Pancreas (tissue), 10 donors: ENCODE results near the gene CYP2S1. TPM values are rescaled to one million over a fixed set of nuclear protein-coding genes. Genes with fewer than 3 reads are reported as not detected.

ENCODE experiments used
- ATAC-seq, 4 donors: fragments of 200-7000 bp; cut with Tn5 transposase; one replicate each; pipeline versions ENCODE4 v1.8.0 to v1.9.1; 2020; ENCODE audit warnings: mild to moderate bottlenecking in 4 of 4, moderate library complexity in 4 of 4
- DNase-seq, 6 donors: peaks; one replicate each; pipeline ENCODE4 v3.0.0-alpha.2; 2020
- FAIRE-seq: peaks from 2 replicates; lab custom pipeline; 2012; peaks lifted over from hg19 to GRCh38; lab: Jason Lieb, UNC
- H3K27ac ChIP-seq, 4 donors: fragments of 200-600 bp; sonication (generic); 1 replicate in 3 of 4; 2 replicates in 1 of 4; pipeline versions ENCODE4 v1.5.0 to v1.8.0; 2020
- H3K27me3 ChIP-seq, 4 donors: fragments of 200-600 bp; one replicate each; pipeline ENCODE4 v1.8.0; 2021
- H3K36me3 ChIP-seq, 3 donors: fragments of 200-600 bp; sonication (generic) in 1 of 3; one replicate each; pipeline versions ENCODE4 v1.5.0 to v1.8.0; 2020 to 2021
- H3K4me1 ChIP-seq, 3 donors: fragments of 200-600 bp; one replicate each; pipeline ENCODE4 v1.8.0; 2021
- H3K4me3 ChIP-seq, 4 donors: fragments of 200-600 bp; sonication (generic) in 2 of 4; one replicate each; pipeline versions ENCODE4 v1.5.0 to v1.8.0; 2020 to 2021
- H3K9me3 ChIP-seq, 4 donors: fragments of 200-600 bp; one replicate each; pipeline ENCODE4 v1.8.0; 2021
- CTCF ChIP-seq, 4 donors: fragments of 200-600 bp; sonication (generic) in 3 of 4; IDR thresholded peaks; one replicate each; pipeline versions ENCODE4 v1.5.0 to v1.8.0; 2021; ENCODE audit warnings: antibody characterized with exemption in 4 of 4
- WGBS, 2 donors: extraction: QIAGEN DNeasy Blood & Tissue Kit; methylation state at CpG; one replicate each; pipeline ENCODE4 v1.1.7; 2013; 5-methylcytosine and 5-hydroxymethylcytosine counted together
- intact Hi-C, 3 donors: fragments of 100-400 bp; cut with DNase I; formaldehyde crosslinking; loops; one replicate each; pipeline versions ENCODE4 v1.11.1 to v1.14.2; 2022
- polyA plus RNA-seq, 2 donors: library from polyadenylated mRNA; stranded (reverse); fragments of 200-250 nt; gene quantifications; one replicate each; pipeline ENCODE4 v1.2.3, GENCODE V29; 2013
- total RNA-seq, 6 donors: library from RNA; stranded (reverse); fragmentation: NEBNext Ultra II Directional in 4 of 6; extraction: Animal tissue kit (Norgen Biotek cat#: 25700) in 4 of 6; gene quantifications; one replicate each; pipeline versions ENCODE4 v1.2.1 to v1.2.4, GENCODE V29; 2021 to 2023
- donor health status: healthy with polysubstance abuse.
- donor health status: DM: no; HTN: no; CAD: no; lungs with moderate emphysema.
- donor health status: DM: no; HTN: no; CAD: no.
- donor health status: control.
- donor health status: control.
- donor health status: Bipolar disorder and iron deficiency.
- donor health status: DM: yes; HTN: yes; CAD: no.
- donor health status: DM: no; HTN: no; CAD: no.
- donor health status: DM: no; HTN: no; CAD: no.
- donor health status: DM: yes; HTN: yes; CAD: no.

The CYP2S1 gene
- total and polyA plus RNA-seq, 8 donors: 0.09 to 2.6 (median 0.43) TPM

- no peak overlapping the region for H3K27ac ChIP-seq
- H3K36me3 ChIP-seq: no peaks in the 10 kb centered on the region
- H3K9me3 ChIP-seq: no peaks in the 10 kb centered on the region
- no peak overlapping the region for H3K4me3 ChIP-seq
- H3K27me3 ChIP-seq: no peaks in the 10 kb centered on the region
- intact Hi-C loops: no loop called here
- DNase-seq (no peak), FAIRE-seq (no peak), ATAC-seq (no peak)
- TF ChIP-seq CTCF (IDR thresholded peaks at IDR 0.05): no peak
- 67 to 81% methylated on average over 2 of the region's 2 CpGs for WGBS, 2 donors
- H3K4me1 ChIP-seq: no peaks in the 10 kb centered on the region
These were observed 36.8 kb upstream of the CYP2S1 start for GRCh38 chr19:41156207-41156606.

DNA sequence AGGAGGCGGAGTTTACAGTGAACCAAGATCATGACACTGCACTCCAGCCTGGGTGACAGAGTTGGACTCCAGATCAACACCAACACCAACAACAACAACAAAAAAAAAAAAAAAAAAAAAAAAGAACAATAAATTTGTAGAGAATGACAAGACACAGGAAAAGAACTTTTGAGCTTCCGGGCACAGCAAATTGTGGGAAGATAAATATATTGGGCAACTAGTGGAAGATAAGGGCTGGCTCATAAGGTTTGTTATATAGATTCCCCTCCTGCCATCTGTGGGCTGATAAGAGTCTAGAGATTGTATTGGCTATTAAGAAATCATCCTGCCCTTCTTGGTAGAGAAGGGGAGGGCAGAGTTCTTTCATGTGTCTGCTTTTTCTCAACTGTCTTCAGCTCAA is 33.1 kb upstream of the CYP2S1 start:
- Histone ChIP-seq H3K27me3 (no peaks in the 10 kb centered on the region), H3K4me3 (no peak overlapping the region), H3K36me3 (no peaks in the 10 kb centered on the region), H3K27ac (no peak overlapping the region), H3K9me3 (no peaks in the 10 kb centered on the region), H3K4me1 (no peaks in the 10 kb centered on the region)
- DNase-seq: no peak
- 58 to 67% methylated on average over 2 of the region's 2 CpGs for WGBS, 2 donors
- no peak for ATAC-seq
- FAIRE-seq: no peak
- intact Hi-C loops: no loop called here
- no peak for TF ChIP-seq CTCF (IDR thresholded peaks at IDR 0.05)

DNA sequence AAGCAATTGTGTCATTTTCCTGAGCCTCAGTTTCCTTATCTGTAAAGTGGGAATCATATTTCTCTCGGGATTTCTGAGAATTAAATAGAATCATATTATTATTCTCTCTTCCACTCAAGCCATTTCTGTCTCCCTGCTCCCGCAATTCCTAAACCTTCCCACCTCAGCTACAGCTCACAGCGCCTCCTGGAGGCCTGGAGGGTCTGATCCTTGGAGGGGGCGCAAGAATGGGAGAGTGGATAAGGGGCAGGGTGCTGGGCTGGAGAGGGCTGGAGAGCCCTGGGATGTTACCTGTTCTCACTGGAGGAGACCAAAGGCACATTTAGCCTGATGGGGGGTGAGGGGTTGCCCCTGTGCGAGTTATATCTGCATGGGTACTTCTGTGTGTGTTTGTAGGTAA is 31.1 kb upstream of the CYP2S1 start:
- TF ChIP-seq CTCF (IDR thresholded peaks at IDR 0.05): no peak
- FAIRE-seq: no peak
- no peak for ATAC-seq
- DNase-seq: no peak
- 86 to 93% methylated on average over 5 of the region's 5 CpGs for WGBS, 2 donors
- Histone ChIP-seq H3K36me3 (no peaks in the 10 kb centered on the region), H3K27me3 (no peaks in the 10 kb centered on the region), H3K9me3 (no peaks in the 10 kb centered on the region), H3K4me1 (no peaks in the 10 kb centered on the region), H3K4me3 (no peak overlapping the region), H3K27ac (no peak overlapping the region)
- intact Hi-C loops: no loop called here

DNA sequence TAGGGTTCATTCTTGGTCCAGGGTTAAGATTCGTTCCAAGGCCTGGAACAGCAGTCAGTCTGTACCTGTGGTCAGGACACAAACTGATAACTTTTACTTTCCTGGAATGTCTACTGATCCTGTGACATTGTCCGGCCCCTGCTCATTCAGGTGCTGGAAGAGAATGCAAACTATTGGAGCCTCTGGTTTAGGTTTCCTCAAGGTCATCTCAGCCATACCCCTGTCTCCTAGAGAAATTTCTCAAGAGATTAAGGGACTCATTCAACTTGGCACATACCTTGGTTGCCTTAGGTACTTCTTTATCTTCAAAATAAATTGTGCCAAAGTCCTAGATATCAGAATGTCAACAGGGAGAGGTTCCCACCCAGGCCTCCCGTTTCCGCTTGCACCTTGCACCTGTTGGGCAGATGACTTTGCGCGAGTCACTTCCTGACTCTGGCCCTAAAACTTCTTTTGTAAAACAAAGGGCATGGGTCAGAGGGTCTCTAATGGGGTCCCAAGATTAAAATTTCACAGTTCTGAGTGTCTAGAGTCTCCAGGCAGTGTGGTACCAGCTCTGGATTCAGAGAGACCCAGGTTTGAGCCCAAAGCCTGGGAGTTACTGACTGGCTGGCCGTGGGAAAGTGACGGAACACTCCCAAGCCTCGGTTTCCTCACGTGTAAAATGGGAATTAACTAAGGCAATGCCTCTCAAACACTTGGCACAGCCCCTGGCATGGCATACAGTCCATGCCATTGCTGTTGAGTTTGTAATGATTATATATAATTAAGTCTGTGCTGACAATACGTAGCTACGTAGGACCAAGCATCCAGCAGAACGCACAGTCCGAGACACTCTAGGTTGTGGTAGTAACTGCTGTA is 25.8 kb upstream of the CYP2S1 start:
- peak; percentile 75 to 89 (median 80) for ATAC-seq
- no peak overlapping the region for H3K27ac ChIP-seq

More for the DNA sequence above, 25.8 kb upstream of the CYP2S1 start:
- 58 to 62% methylated on average over 14 of the region's 14 CpGs for WGBS, 2 donors
- DNase-seq (peak in 2 of 6 donors; percentile 18 to 37), FAIRE-seq (no peak)
- peaks cover 0 to 5% (median 5%) of the 10 kb centered on the region in 3 donors for H3K4me1 ChIP-seq
- no peak for TF ChIP-seq CTCF (IDR thresholded peaks at IDR 0.05)
- H3K9me3 ChIP-seq: no peaks in the 10 kb centered on the region
- intact Hi-C loops: no loop called here
- H3K36me3 ChIP-seq: no peaks in the 10 kb centered on the region
- H3K27me3 ChIP-seq: no peaks in the 10 kb centered on the region
- no peak overlapping the region for H3K4me3 ChIP-seq
